Measurements from ENCODE around the gene TGM1. TPM values are rescaled to one million over a fixed set of nuclear protein-coding genes. Genes with fewer than 3 reads are reported as not detected.
"Not testable (repeated sequence)": the region's sequence is repeated elsewhere in the genome, so short reads cannot be mapped to it uniquely, and the experiment has no call there.

TGM1 gene
- total RNA-seq, 1 donor from 2014 or later = 2.7 TPM

GRCh38 chr14:24240110-24240918 is 22.7 kb downstream of the TGM1 start:
- DNase-seq (no peak), ATAC-seq (no peak)
- intact Hi-C loops (cut with micrococcal nuclease) = no loop called here

- intact Hi-C loops (cut with micrococcal nuclease) = no loop called here
- DNase-seq (no peak), ATAC-seq (no peak)
These were observed 24.4 kb downstream of the TGM1 start for GRCh38 chr14:24238527-24239037.

DNA sequence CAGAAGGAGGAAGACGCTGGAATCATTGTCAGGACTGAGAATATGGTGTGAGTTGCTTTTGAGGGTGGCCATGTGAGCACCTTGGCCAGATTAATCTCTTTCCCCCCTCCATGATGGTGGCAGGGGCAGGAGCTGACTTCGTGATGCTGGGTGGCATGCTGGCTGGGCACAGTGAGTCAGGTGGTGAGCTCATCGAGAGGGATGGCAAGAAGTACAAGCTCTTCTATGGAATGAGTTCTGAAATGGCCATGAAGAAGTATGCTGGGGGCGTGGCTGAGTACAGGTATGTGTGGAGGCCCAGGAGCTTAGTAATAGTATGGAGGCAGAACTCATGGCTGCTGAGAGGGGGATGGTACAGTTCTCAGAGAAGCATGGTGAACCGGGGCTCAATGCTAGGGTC is 24.9 kb downstream of the TGM1 start:
- intact Hi-C loops (cut with micrococcal nuclease) = no loop called here
- no peak for ATAC-seq
- DNase-seq = no peak

- DNase-seq = no peak
- intact Hi-C loops (cut with micrococcal nuclease) = no loop called here
These were observed 25.5 kb downstream of the TGM1 start for GRCh38 chr14:24237463-24237955.

GRCh38 chr14:24236689-24237462 is 26.1 kb downstream of the TGM1 start:
- DNase-seq (no peak), ATAC-seq (no peak)

More at GRCh38 chr14:24237463-24237955, 25.5 kb downstream of the TGM1 start:
- ATAC-seq = no peak

DNA sequence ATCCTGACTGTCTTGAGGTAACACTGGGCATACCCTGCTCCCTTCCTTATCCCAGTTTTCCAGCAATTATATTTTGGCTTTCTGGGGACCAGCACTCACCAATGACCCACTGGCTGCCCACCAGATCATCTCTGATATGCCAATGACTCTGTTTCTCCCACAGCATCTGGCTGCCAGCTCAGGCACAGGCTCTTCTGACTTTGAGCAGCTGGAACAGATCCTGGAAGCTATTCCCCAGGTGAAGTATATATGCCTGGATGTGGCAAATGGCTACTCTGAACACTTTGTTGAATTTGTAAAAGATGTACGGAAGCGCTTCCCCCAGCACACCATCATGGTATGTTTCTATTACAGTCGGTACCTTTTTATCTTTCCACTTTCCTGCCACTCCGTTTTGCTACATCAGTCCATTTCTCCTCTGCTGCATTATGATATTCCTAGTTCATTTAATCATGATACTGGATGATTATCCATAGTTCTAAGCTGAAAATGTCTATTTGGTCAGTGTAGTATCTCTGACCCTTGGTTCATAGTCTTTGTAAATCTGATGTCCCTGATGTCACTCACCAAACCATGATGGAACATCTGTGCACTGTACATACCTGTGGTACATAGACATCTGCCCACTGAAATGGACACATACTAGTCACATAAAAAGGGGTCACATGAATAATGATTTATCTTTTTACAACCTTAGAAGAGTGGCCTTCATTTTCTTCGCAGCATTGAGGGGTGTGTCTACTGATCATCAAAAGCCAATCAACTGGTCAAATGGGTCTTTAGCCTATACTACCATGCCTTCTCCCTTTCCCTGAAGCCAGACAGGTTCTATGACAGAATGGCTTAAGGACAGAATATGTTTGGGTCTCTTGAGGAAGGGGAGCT is 26.9 kb downstream of the TGM1 start:
- no peak for DNase-seq
- no peak for ATAC-seq
- intact Hi-C loops (cut with micrococcal nuclease) = no loop called here

More at GRCh38 chr14:24236689-24237462, 26.1 kb downstream of the TGM1 start:
- intact Hi-C loops (cut with micrococcal nuclease) = no loop called here

- DNase-seq (no peak), ATAC-seq (no peak)
- intact Hi-C loops (cut with micrococcal nuclease) = no loop called here
These were observed 28.6 kb downstream of the TGM1 start for GRCh38 chr14:24234095-24235005.

GRCh38 chr14:24233538-24233866 is 29.5 kb downstream of the TGM1 start:
- intact Hi-C loops (cut with micrococcal nuclease) = no loop called here
- DNase-seq = no peak
- no peak for ATAC-seq

DNA sequence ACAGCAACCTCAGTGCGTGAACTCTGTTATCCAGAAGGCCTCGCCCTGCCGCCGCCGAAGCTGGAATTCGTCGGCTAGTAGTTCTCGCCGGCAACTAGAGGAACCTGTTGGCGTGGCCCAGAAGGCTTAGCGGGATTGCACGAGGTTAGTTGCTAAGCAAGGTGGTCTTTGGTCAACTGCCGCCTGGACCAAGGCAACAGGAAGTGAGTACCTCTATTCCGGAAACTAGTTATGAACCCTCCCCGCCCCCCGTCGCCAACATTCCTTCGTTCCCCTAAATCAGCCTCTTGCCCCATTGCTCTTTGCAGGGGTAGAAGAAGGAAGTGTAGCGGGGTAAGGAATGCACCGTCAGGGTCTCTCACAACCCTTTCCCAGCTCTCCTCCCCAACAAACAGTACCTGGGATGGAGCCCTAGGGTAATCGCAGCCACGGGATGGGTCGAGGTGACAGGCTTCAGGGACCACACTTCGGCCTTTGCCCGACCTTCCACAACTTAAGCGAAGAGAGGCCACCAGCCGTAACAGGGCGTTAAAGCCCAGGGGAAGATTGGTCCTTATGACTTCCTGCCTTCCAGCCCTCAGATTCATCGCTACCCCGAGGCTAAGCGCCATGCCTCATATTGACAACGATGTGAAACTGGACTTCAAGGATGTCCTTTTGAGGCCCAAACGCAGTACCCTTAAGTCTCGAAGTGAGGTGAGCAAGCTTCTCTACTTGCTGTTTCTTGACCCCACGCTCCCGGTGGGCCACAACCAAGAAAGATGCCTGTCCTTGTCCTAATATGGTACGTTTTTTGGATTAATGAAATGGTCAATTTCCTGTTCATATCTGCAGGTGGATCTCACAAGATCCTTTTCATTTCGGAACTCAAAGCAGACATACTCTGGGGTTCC is 30.1 kb downstream of the TGM1 start, which contains the start of gene GMPR2:
TSS of gene GMPR2 (plus strand) at position 285 of the 893 bp plus-strand sequence. CDS start at position 610, 325 bp downstream.
- intact Hi-C loops (cut with micrococcal nuclease) = no loop called here
- ATAC-seq = peak; percentile 72
- no peak for DNase-seq

DNA sequence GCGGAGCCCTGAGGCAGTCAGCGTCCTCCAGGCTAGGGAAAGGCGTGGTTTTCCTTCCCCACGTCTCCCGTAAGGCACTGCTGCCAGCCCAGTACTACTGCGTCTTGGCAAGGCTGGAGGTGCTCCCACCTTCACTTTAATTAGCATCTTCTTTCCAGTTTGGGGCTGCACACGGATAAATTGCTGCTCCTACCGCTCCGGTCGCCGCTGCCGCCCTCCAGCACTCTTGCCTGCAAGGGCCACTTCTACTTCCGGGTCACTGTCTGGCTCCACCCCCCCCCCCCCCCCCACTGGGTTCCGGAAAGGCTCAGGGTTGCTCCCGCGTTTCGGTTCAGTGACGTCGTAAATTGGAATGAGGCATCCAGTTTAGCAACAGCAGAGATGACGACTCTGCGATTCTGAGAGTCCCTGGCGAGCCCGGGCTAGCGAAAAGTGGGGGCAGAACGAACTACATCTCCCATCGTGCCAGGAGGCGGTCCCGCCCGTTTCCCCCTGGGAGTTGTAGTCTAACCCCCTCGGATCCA is 30.8 kb downstream of the TGM1 start, which contains the start of gene NEDD8:
TSS of gene NEDD8 (minus strand) at position 247 of the 524 bp plus-strand sequence. CDS start at position 147, 100 bp downstream.
- peak; percentile 90 for ATAC-seq
- peak; percentile 94 for DNase-seq
- intact Hi-C loops (cut with micrococcal nuclease) = no loop called here

GRCh38 chr14:24231263-24232120 is 31.5 kb downstream of the TGM1 start:
- ATAC-seq = no peak
- intact Hi-C loops (cut with micrococcal nuclease) = no loop called here
- DNase-seq = no peak

DNA sequence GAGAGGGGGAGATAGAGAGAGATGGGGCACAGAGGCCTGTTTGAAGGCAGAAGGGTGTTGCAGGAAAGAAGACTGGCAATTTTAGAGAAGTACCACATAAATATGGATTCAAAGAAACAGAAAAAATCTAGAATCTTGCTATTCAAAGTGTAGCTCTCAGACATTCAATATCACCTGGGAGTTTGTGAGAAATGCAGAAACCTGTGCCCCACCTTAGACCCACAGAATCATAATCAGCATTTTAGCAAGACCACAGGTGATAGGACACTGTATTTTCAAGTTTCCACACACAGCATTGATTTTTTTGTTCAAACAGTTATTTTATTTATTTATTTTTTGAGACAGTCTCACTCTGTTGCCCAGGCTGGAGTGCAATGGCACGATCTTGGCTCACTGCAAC is 34.1 kb downstream of the TGM1 start:
- DNase-seq = no peak
- intact Hi-C loops (cut with micrococcal nuclease) = no loop called here
- ATAC-seq = no peak

DNA sequence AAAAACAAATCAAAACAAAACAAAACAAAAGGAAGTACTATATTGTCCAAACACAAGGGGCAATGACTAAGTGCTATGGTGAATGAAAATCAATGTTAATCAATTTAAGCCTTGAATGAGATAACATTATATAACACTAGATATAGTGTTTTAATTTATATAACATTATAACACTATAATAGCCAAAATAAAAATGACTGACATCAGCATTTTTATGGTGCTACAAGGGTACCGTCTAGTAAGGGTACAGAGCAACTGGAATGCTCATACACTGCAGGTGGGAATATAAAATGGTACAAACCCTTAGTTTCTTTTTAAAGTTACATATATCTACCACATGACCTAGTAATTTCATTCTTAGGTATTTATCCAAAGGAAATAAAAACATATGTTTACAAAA is 36.5 kb downstream of the TGM1 start:
- intact Hi-C loops (cut with micrococcal nuclease) = no loop called here
- ATAC-seq = no peak

GRCh38 chr14:24224618-24225071 is 38.3 kb downstream of the TGM1 start:
- intact Hi-C loops (cut with micrococcal nuclease) = no loop called here
- DNase-seq (no peak), ATAC-seq (no peak)

More for the DNA sequence above, 36.5 kb downstream of the TGM1 start:
- DNase-seq = no peak

DNA sequence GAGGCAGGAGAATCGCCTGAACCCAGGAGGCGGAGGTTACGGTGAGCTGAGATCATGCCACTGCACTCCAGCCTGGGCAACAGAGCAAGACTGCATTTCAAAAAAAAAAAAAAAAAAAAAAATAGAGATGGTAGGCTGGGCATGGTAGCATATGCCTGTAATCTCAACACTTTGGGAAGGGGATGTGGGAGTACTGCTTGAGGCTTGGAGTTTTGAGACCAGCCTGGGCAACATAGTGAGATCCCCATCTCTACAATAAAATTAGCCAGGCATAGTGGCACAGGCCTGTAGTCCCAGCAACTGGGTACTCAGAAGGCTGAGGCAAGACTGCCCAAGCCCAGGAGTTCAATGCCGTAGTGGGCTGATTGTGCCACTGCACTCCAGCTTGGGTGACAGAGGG is 40.0 kb downstream of the TGM1 start:
- ATAC-seq; DNase-seq; intact Hi-C loops (cut with micrococcal nuclease): not testable (repeated sequence)

- ATAC-seq = no peak
These were observed 43.5 kb downstream of the TGM1 start for GRCh38 chr14:24219521-24219920.

More at GRCh38 chr14:24219521-24219920, 43.5 kb downstream of the TGM1 start:
- intact Hi-C loops (cut with micrococcal nuclease) = no loop called here
- DNase-seq = no peak

All from left ventricle myocardium superior (tissue), 1 donor.